Measurements from ENCODE around the gene NSD1. TPM values are rescaled to one million over a fixed set of nuclear protein-coding genes. Genes with fewer than 3 reads are reported as not detected.

Gene NSD1
- total RNA-seq, 1 experiment from 2014 or later: 58.8 TPM

- DNase-seq (ENCODE audit: low read depth, low spot score): peak; percentile 91
- peak within 1 kb of the TSS; percentile 82 to 87 for H3K4me3 ChIP-seq (replicated peaks in 1 of 2; ENCODE audit: low read depth in 1 of 2, low read length in 2 of 2)
- no TSS peak for BruUV-seq (replicated peaks)
- ChIA-PET POLR2A (interaction anchor here (0.6 to 1.2 kb wide), 4 partner anchors 54 to 186 kb away, joined by 3 to 8 read pairs (median 4); partner anchors contain the start of genes GRK6 and PDLIM7), CTCF (interaction anchor here (0.7 to 1.5 kb wide), 4 partner anchors 57 to 183 kb away, joined by 3 to 7 read pairs (median 4); no protein-coding TSS in a partner anchor), RAD21 (ENCODE audit: low non-redundant PET in 1 of 2, low total read pairs in 2 of 2, uncharacterized antibody in 2 of 2, unreplicated experiment in 2 of 2) (interaction anchor here in 1 of 2 experiments (1.0 kb wide), 1 partner anchor 198 kb away, joined by 5 read pairs; no protein-coding TSS in a partner anchor)
- H3K9ac ChIP-seq (ENCODE audit: low read length): peak within 1 kb of the TSS; percentile 87
- no peaks in the 10 kb centered on the region for H3K27me3 ChIP-seq (ENCODE audit: insufficient read depth, low read length)
- ATAC-seq: peak; percentile 77
- no peaks in the 10 kb centered on the region for H3K9me2 ChIP-seq (ENCODE audit: insufficient read depth)
- H3K36me3 ChIP-seq (ENCODE audit: control insufficient read depth in 1 of 2, insufficient read depth in 2 of 2, low read length in 2 of 2): 0 out of 4 replicates have a peak, but pooled peaks cover 0 to 4% of the 10 kb centered on the region in 2 experiments
- no peaks in the 10 kb centered on the region for H3K79me2 ChIP-seq (ENCODE audit: insufficient read depth, low read length)
- peak within 1 kb of the TSS; percentile 79 for H3K4me2 ChIP-seq (ENCODE audit: low read length)
- peak within 1 kb of the TSS; percentile 82 for H3K27ac ChIP-seq (ENCODE audit: low read depth, low read length)
- H3K4me1 ChIP-seq (ENCODE audit: control insufficient read depth in 1 of 2, insufficient read depth in 2 of 2, low read length in 2 of 2): peaks cover 18 to 45% of the 10 kb centered on the region in 2 experiments
- intact Hi-C loops (cut with micrococcal nuclease): loop anchor here (5.0 kb wide), 1 partner anchor 185 kb away; the partner anchor contains the start of gene PDLIM7
- H3K9me3 ChIP-seq (ENCODE audit: control insufficient read depth in 1 of 2, insufficient read depth in 1 of 2, low read depth in 1 of 2, low read length in 2 of 2): no peaks in the 10 kb centered on the region
- no peaks in the 10 kb centered on the region for H4K20me1 ChIP-seq (ENCODE audit: insufficient read depth)
- no peak within 1 kb of the TSS for H2AFZ ChIP-seq (ENCODE audit: low read depth, low read length, poor library complexity, severe bottlenecking)
- no peak for TF ChIP-seq SRF (IDR thresholded peaks at IDR 0.05; ENCODE audit: low read depth)
- TF ChIP-seq TCF7L2 (IDR thresholded peaks at IDR 0.05; ENCODE audit: borderline replicate concordance, extremely low read depth, insufficient read depth, insufficient read length): peak; percentile 53
- no peak for TF ChIP-seq CBX3 (IDR thresholded peaks at IDR 0.05; ENCODE audit: low read depth)
- TF ChIP-seq POLR2A (IDR thresholded peaks at IDR 0.05; ENCODE audit: borderline replicate concordance, extremely low read depth, insufficient read depth, insufficient read length): no peak
- no peak for TF ChIP-seq ELF1 (IDR thresholded peaks at IDR 0.05; ENCODE audit: borderline replicate concordance, low read depth)
- TF ChIP-seq JUND (IDR thresholded peaks at IDR 0.05): no peak
- TF ChIP-seq EGR1 (IDR thresholded peaks at IDR 0.05; ENCODE audit: low read depth): no peak
- no peak for TF ChIP-seq YY1 (IDR thresholded peaks at IDR 0.05; ENCODE audit: extremely low read depth, insufficient replicate concordance, low read depth, low read length)
- TF ChIP-seq ATF3 (IDR thresholded peaks at IDR 0.05): no peak
- TF ChIP-seq ZBTB33 (IDR thresholded peaks at IDR 0.05; ENCODE audit: extremely low read depth, insufficient replicate concordance, low read length): no peak
- no peak for TF ChIP-seq SIN3A (IDR thresholded peaks at IDR 0.05; ENCODE audit: low read depth)
- TF ChIP-seq ZFX (IDR thresholded peaks at IDR 0.05): peak; percentile 67; the same call in 1 of the 2 replicates
- no peak for TF ChIP-seq REST (IDR thresholded peaks at IDR 0.05; ENCODE audit: low read depth)
- no peak for TF ChIP-seq MAX (IDR thresholded peaks at IDR 0.05)
- no peak for TF ChIP-seq CTCF (IDR thresholded peaks at IDR 0.05 in 2 of 3, conservative IDR thresholded peaks at IDR 0.05 in 1 of 3; ENCODE audit: borderline replicate concordance in 1 of 3, insufficient read depth in 1 of 3, low read depth in 2 of 3, low read length in 2 of 3)
- peak; percentile 65 for TF ChIP-seq POLR2AphosphoS5 (IDR thresholded peaks at IDR 0.05; ENCODE audit: low read depth, low read length)
- TF ChIP-seq FOSL1 (IDR thresholded peaks at IDR 0.05; ENCODE audit: low read depth): no peak
Measured at GRCh38 chr5:177311723-177312648, 178.4 kb downstream of the NSD1 start, which contains the start of gene MXD3. Gene MXD3, minus strand, starts transcription at chr5:177311898. Its CDS starts 68 bp downstream, at chr5:177311830.

Measured in HCT116 (cell line).